ENCODE data around the gene RASL12.
"Not testable (repeated sequence)": the region's sequence is repeated elsewhere in the genome, so short reads cannot be mapped to it uniquely, and the experiment has no call there.

The RASL12 gene

DNA sequence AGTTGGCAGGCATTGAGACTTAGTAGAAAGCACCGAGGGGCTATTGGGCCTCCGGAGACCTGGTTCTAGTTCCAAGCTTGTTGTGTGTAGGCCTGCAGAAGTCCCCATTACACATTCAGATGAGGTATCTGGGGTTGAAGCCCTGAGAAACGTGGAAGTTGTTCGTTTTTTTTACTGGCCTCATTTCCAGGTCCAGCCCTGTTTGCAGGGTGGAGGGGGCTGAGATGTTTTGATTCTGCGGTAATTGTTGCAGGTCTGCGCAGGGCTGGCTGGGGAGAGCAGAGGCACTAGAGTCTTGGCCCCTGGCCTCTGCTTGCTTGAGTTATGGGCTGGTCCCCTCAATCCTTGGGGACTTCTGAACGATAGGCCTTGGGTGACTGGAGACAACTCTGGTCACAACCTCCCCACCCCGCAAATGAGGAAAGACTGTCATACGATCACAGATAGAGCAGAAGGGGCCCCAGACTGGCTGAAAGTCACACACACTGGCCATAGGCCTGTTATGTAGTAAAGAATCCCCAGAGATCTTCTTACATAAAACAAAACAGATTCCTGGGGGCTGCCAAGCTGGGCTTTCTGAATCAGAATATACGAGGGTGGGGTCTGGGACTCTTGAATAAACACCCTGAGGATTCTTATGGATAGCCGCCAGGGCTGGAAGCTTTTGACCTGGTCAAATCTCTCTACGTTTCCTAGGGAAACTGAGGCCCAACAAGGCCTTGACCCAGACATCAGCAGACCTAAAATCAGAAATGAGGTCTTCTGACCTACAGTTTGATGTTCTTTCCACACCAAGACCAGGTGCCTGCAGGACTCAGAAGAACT is 24.4 kb upstream of the RASL12 start:
- DNase-seq = no peak

- no peak for DNase-seq
Observed at GRCh38 chr15:65089206-65089824, 21.5 kb upstream of the RASL12 start.

DNA sequence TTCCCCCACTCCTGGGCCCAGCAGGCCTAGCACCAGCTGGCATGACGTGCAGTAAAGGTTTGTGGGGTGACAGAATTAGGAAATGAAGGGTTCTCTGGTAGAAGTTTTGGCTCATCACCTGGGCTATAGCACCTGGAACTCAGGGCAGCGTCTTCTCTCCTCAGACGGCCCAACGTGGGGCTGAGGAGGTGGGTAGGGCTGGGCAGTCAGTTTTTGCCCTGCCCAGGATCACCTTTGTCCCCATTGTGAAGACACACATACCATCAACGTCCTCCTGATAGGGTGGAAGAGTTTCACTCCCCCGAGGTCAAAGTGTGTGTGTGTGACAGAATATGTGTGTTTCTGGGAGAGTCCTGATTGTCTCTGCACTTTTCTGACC is 20.8 kb upstream of the RASL12 start:
- DNase-seq = no peak

DNA sequence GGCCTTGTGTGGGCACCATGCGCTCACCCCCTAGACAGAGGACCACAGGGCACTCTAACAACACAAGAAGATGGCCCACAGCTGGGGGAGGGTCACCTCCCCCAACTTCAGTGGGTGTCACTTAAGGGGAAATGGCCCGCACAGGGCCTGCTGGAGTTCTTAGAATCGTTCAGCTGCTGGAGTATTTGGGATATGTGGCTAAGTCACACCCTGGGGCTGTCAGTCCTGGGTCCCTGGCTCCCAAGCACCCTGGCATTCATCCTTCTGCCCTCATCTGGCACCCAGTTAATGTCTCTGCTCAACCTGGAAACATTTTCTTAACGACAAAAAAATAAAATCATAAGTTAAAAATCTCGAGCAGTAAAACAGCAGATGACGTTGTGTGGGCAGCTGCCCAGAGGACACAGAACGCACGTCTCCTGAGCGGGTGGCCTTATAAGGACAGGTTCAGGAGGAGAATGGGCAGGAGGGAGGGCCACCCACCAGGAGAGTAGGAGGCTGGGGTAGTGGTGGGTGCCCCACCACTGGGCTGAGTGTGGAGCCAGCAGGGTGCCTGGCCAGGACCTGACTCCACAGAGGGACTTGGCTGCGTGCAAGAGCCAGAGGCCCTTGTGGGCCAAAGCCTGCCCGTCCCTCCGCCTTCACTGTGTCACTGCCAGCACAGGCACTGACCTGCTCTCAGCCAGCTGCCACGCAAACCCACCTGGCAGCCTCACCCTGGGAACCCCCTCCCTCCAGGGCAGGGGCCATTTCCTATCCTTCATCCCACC is 20.3 kb upstream of the RASL12 start:
- peak; percentile 61 for DNase-seq

DNA sequence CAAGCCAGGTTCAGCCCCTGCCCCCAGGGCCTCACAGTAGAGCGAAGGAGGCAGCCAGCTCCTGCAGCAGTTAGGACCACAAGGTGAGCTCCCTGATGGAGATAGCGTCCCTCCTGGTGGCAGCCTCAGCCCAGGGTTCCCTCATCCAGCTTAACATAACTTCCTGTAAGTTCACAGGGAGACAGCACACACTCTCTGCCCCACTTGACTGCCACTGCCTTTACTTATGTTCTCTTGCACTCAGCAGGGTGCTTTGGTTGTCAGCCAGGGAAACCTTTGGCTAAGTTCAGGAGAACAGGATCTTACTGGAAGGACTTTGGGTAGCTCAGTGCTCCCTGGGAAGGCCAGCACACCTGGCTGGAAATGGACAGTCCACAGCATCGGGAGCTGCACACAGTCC is 19.6 kb upstream of the RASL12 start:
- no peak for DNase-seq

GRCh38 chr15:65086680-65087111 is 18.9 kb upstream of the RASL12 start:
- DNase-seq = no peak

- DNase-seq = no peak
Observed at GRCh38 chr15:65085990-65086679, 18.3 kb upstream of the RASL12 start.

DNA sequence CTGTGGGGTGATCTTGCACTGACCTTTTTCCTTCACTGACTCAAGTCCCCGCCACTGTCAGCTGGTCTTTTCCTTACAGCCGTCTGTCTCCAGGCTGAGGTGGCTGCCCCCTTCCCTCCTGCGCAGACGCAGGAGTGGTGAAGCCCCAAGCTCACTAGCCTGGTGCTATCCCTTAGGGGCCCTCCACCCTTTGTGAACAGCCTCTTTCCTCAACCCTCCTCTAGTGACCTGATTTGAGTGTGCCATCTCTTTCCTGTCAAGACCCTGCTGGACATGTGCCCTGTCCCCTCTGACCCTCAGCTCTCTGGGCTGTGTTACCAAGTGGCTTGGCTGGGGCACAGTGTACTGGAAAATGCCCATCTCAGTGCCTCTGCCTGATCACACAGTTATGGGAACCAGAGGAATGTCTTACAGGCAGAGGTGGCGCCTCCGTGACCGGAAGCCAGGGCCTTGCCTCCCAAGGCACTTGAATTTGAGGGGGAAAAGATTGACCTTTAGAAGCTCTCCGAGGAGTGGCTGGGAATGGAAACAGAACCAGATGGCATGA is 17.5 kb upstream of the RASL12 start:
- no peak for DNase-seq

- no peak for DNase-seq
Observed at GRCh38 chr15:65084500-65085206, 16.9 kb upstream of the RASL12 start.

- DNase-seq = peak; percentile 37
Observed at GRCh38 chr15:65083262-65083701, 15.5 kb upstream of the RASL12 start.

DNA sequence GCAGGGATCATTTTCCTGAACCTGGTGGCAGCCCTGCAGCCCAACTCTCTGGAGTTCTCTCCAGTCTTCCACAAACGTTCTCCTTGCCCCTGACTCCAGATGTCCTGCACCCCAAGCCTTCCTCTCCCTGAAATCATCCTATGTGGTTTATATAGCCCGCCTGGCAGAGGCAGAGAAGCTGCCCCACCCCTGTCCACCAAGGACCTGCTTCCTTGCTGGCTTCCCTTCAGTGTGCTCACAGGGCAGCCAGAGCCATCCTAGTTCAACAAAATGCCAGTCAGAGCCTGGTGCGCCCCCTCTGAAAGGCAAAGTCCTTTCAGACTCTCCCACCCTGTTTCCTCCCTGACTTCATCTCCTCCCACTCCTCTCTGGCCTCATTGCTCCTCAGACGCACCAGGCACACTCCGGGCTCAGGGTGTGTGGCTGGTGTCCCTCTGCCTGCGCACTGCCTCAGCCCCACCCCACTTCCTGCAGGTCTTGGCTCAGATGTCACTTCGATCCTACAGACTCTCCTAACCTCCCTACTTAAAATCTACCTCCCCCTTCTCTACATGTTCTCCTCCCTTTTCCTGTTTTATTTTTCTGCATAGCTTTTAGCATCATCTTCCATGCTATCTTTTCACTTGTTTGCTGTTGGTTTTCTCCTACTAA is 14.6 kb upstream of the RASL12 start:
- no peak for DNase-seq

- no peak for DNase-seq
Observed at GRCh38 chr15:65081758-65082157, 14.0 kb upstream of the RASL12 start.

- no peak for DNase-seq
Observed at GRCh38 chr15:65081270-65081669, 13.5 kb upstream of the RASL12 start.

- DNase-seq = no peak
Observed at GRCh38 chr15:65079580-65079979, 11.8 kb upstream of the RASL12 start.

- no peak for DNase-seq
Observed at GRCh38 chr15:65077981-65078352, 10.2 kb upstream of the RASL12 start.

GRCh38 chr15:65077291-65077980 is 9.6 kb upstream of the RASL12 start:
- DNase-seq = no peak

DNA sequence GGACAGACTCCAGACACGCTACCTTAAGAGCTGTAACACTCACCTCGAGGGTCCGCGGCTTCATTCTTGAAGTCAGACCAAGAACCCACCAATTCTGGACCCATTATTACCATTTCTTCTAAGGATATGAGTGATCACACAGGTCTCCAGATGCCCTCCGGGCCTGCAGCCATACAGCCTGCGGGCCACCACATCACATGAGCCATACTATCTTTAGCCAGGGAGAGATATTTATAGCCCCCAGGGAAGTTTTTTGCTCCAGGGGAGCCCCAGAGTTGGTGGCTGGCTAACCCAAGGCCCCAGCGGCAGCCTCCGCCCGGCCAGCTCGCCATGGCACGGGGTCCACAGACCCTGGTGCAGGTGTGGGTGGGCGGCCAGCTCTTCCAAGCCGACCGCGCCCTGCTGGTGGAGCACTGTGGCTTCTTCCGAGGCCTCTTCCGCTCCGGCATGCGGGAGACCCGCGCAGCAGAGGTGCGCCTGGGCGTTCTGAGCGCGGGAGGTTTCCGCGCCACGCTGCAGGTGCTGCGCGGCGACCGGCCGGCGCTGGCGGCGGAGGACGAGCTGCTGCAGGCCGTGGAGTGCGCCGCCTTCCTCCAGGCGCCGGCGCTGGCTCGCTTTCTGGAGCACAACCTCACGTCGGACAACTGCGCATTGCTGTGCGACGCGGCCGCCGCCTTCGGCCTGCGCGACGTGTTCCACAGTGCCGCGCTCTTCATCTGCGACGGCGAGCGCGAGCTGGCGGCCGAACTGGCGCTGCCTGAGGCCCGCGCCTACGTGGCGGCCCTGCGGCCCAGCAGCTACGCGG is 8.9 kb upstream of the RASL12 start, which contains the start of gene KBTBD13:
Gene KBTBD13 (plus strand): TSS at position 261 of the 805 bp plus-strand sequence. CDS start 70 bp downstream, at position 331.
- no peak for DNase-seq

DNA sequence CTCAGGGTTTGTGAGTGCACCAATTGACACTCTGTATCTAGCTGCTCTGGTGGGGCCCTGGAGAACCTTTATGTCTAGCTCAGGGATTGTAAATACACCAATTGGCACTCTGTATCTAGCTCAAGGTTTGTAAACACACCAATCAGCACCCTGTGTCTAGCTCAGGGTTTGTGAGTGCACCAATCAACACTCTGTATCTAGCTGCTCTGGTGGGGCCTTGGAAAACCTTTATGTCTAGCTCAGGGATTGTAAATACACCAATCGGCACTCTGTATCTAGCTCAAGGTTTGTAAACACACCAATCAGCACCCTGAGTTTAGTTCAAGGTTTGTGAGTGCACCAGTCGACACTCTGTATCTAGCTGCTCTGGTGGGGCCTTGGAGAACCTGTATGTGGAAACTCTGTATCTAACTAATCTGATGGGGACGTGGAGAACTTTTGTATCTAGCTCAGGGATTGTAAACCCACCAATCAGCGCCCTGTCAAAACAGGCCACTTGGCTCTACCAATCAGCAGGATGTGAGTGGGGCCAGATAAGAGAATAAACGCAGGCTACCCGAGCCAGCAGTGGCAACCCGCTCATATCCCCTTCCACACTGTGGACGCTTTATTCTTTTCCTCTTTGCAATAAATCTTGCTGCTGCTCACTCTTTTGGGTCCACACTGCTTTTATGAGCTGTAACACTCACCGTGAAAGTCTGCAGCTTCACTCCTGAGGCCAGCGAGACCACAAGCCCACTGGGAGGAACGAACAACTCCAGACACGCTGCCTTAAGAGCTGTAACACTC is 8.0 kb upstream of the RASL12 start:
- DNase-seq = not testable (repeated sequence)

DNA sequence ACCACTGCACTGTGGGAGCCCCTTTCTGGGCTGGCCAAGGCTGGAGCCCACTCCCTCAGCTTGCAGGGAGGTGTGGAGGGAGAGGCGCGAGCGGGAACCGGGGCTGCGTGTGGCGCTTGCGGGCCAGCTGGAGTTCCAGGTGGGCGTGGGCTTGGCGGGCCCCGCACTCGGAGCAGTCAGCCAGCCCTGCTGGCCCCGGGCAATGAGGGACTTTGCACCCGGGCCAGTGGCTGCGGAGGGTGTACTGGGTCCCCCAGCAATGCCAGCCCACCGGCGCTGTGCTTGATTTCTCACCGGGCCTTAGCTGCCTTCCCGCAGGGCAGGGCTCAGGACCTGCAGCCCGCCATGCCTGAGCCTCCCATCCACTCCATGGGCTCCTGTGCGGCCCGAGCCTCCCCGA is 7.2 kb upstream of the RASL12 start:
- not testable (repeated sequence) for DNase-seq

All from left hindlimb (tissue), 1 donor.